SU-DHL-6 (cell line): ENCODE data around the gene KCNK15.

Experiments
- CTCF ChIP-seq: fragments of 200-600 bp; sonication (generic); IDR thresholded peaks from one replicate; pipeline ENCODE4 v1.5.1; 2017; ENCODE audit warnings: antibody characterized with exemption, mild to moderate bottlenecking, low read length, moderate library complexity; ENCODE audit not compliant: insufficient read depth, poor library complexity, severe bottlenecking
- EZH2phosphoT487 ChIP-seq: fragments of 200-600 bp; sonication (generic), shearing (Covaris generic); conservative IDR thresholded peaks from 2 replicates; pipeline ENCODE4 v1.6.1; 2018; ENCODE audit warnings: mild to moderate bottlenecking, antibody characterized with exemption, low read length, moderate library complexity, mixed read lengths

- TF ChIP-seq CTCF: no peak
- no peak for TF ChIP-seq EZH2phosphoT487
Measured at GRCh38 chr20:44725837-44726236, 19.8 kb upstream of the KCNK15 start.
